NK-92 (cell line): ENCODE data around the gene ELP2.
A peak's percentile ranks its signal among the peaks of the same experiment; 100 is the strongest.
"Not testable (repeated sequence)": the region's sequence is repeated elsewhere in the genome, so short reads cannot be mapped to it uniquely, and the experiment has no call there.

ENCODE experiments used
- DNase-seq: peaks from one replicate; lab custom pipeline; 2025; ENCODE audit not compliant: unreplicated experiment; lab: John Stamatoyannopoulos, UW

The ELP2 gene

GRCh38 chr18:36129300-36130038, at the start of gene ELP2, which contains the start of gene SLC39A6:
ELP2 (plus strand) TSS chr18:36129899; CDS start chr18:36129934, 35 bp downstream.
SLC39A6 (minus strand) TSS chr18:36129340; CDS start chr18:36127007, 2,333 bp downstream.
- DNase-seq = peak; percentile 71

GRCh38 chr18:36081118-36081517, 48.6 kb upstream of the ELP2 start:
- DNase-seq = not testable (repeated sequence)

GRCh38 chr18:36083729-36084128, 46.0 kb upstream of the ELP2 start:
- DNase-seq = no peak

GRCh38 chr18:36085195-36085594, 44.5 kb upstream of the ELP2 start:
- no peak for DNase-seq

GRCh38 chr18:36086186-36086585, 43.5 kb upstream of the ELP2 start:
- DNase-seq = no peak

- DNase-seq = no peak
These were observed 41.4 kb upstream of the ELP2 start for GRCh38 chr18:36088256-36088655.

- DNase-seq = no peak
These were observed 40.7 kb upstream of the ELP2 start for GRCh38 chr18:36089001-36089400.

GRCh38 chr18:36092116-36092515, 37.6 kb upstream of the ELP2 start:
- DNase-seq = not testable (repeated sequence)

- DNase-seq = no peak
These were observed 35.3 kb upstream of the ELP2 start for GRCh38 chr18:36094431-36094830.

GRCh38 chr18:36095936-36096519, 33.7 kb upstream of the ELP2 start:
- DNase-seq = no peak

- DNase-seq = no peak
These were observed 32.7 kb upstream of the ELP2 start for GRCh38 chr18:36096955-36097354.

- DNase-seq = no peak
These were observed 30.4 kb upstream of the ELP2 start for GRCh38 chr18:36099311-36099710.

GRCh38 chr18:36101943-36102342, 27.8 kb upstream of the ELP2 start:
- no peak for DNase-seq

GRCh38 chr18:36104749-36105148, 24.9 kb upstream of the ELP2 start:
- DNase-seq = no peak

GRCh38 chr18:36107477-36107876, 22.2 kb upstream of the ELP2 start:
- no peak for DNase-seq

- DNase-seq = no peak
These were observed 21.5 kb upstream of the ELP2 start for GRCh38 chr18:36108196-36108595.

- no peak for DNase-seq
These were observed 21.1 kb upstream of the ELP2 start for GRCh38 chr18:36108601-36109000.

GRCh38 chr18:36109737-36110136, 20.0 kb upstream of the ELP2 start:
- DNase-seq = no peak

- no peak for DNase-seq
These were observed 17.4 kb upstream of the ELP2 start for GRCh38 chr18:36112302-36112701.

GRCh38 chr18:36114251-36114650, 15.4 kb upstream of the ELP2 start:
- no peak for DNase-seq

GRCh38 chr18:36114738-36115137, 15.0 kb upstream of the ELP2 start:
- DNase-seq = no peak

- not testable (repeated sequence) for DNase-seq
These were observed 12.9 kb upstream of the ELP2 start for GRCh38 chr18:36116771-36117170.

GRCh38 chr18:36120297-36120696, 9.4 kb upstream of the ELP2 start:
- DNase-seq = no peak
